ENCODE measurements around the gene VPS13C. TPM values are rescaled to one million over a fixed set of nuclear protein-coding genes. Genes with fewer than 3 reads are reported as not detected.

VPS13C gene
- total and polyA plus RNA-seq, 2 experiments from 2014 or later: 10.2 to 20.5 TPM

DNA sequence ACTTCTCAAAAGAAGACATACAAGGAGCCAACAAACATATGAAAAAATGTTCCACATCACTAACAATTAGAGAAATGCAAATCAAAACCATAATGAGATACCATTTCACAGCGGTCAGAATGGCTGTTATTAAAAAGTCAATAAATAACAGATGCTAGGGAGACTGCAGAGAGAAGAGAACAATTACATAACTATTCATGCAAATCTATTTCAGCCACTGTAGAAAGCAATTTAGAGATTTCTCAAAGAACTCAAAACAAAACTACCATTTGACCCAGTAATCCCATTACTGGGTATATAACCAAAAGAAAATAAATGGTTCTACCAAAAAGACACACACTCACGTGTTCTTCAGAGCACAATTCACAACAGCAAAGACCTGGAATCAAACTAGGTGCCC is 116.3 kb downstream of the VPS13C start:
- no peaks in the 10 kb centered on the region for H3K27me3 ChIP-seq (ENCODE audit: insufficient read depth)
- ATAC-seq (no peak), DNase-seq (ENCODE audit: low spot score) (no peak)
- no peaks in the 10 kb centered on the region for H4K20me1 ChIP-seq (replicated peaks; ENCODE audit: insufficient read depth)
- Mint-ChIP-seq H3K27me3 (ENCODE audit: insufficient read depth, low read depth, poor library complexity) (no peaks in the 10 kb centered on the region), H3K4me1 (no peaks in the 10 kb centered on the region), H3K27ac (no peak overlapping the region), H3K4me3 (no peak overlapping the region), H3K36me3 (ENCODE audit: low read depth) (peaks cover 19% of the 10 kb centered on the region), H3K9me3 (peaks cover 5% of the 10 kb centered on the region; the same call in 1 of the 3 replicates)
- H3K9me2 ChIP-seq (ENCODE audit: insufficient read depth): no peaks in the 10 kb centered on the region
- TF ChIP-seq, protein P1, sequence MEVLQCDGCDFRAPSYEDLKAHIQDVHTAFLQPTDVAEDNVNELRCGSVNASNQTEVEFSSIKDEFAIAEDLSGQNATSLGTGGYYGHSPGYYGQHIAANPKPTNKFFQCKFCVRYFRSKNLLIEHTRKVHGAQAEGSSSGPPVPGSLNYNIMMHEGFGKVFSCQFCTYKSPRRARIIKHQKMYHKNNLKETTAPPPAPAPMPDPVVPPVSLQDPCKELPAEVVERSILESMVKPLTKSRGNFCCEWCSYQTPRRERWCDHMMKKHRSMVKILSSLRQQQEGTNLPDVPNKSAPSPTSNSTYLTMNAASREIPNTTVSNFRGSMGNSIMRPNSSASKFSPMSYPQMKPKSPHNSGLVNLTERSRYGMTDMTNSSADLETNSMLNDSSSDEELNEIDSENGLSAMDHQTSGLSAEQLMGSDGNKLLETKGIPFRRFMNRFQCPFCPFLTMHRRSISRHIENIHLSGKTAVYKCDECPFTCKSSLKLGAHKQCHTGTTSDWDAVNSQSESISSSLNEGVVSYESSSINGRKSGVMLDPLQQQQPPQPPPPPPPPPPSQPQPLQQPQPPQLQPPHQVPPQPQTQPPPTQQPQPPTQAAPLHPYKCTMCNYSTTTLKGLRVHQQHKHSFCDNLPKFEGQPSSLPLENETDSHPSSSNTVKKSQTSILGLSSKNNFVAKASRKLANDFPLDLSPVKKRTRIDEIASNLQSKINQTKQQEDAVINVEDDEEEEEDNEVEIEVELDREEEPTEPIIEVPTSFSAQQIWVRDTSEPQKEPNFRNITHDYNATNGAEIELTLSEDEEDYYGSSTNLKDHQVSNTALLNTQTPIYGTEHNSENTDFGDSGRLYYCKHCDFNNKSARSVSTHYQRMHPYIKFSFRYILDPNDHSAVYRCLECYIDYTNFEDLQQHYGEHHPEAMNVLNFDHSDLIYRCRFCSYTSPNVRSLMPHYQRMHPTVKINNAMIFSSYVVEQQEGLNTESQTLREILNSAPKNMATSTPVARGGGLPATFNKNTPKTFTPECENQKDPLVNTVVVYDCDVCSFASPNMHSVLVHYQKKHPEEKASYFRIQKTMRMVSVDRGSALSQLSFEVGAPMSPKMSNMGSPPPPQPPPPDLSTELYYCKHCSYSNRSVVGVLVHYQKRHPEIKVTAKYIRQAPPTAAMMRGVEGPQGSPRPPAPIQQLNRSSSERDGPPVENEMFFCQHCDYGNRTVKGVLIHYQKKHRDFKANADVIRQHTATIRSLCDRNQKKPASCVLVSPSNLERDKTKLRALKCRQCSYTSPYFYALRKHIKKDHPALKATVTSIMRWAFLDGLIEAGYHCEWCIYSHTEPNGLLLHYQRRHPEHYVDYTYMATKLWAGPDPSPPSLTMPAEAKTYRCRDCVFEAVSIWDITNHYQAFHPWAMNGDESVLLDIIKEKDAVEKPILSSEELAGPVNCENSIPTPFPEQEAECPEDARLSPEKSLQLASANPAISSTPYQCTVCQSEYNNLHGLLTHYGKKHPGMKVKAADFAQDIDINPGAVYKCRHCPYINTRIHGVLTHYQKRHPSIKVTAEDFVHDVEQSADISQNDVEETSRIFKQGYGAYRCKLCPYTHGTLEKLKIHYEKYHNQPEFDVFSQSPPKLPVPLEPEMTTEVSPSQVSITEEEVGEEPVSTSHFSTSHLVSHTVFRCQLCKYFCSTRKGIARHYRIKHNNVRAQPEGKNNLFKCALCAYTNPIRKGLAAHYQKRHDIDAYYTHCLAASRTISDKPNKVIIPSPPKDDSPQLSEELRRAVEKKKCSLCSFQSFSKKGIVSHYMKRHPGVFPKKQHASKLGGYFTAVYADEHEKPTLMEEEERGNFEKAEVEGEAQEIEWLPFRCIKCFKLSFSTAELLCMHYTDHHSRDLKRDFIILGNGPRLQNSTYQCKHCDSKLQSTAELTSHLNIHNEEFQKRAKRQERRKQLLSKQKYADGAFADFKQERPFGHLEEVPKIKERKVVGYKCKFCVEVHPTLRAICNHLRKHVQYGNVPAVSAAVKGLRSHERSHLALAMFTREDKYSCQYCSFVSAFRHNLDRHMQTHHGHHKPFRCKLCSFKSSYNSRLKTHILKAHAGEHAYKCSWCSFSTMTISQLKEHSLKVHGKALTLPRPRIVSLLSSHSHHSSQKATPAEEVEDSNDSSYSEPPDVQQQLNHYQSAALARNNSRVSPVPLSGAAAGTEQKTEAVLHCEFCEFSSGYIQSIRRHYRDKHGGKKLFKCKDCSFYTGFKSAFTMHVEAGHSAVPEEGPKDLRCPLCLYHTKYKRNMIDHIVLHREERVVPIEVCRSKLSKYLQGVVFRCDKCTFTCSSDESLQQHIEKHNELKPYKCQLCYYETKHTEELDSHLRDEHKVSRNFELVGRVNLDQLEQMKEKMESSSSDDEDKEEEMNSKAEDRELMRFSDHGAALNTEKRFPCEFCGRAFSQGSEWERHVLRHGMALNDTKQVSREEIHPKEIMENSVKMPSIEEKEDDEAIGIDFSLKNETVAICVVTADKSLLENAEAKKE (CRISPR knock-in tag; IDR thresholded peaks at IDR 0.05): no peak
- no peak for TF ChIP-seq ZNF331 (CRISPR knock-in tag; IDR thresholded peaks at IDR 0.05; ENCODE audit: low read depth)
- no peak for TF ChIP-seq STAT1 (IDR thresholded peaks at IDR 0.05; ENCODE audit: unreplicated experiment)
- TF ChIP-seq JUNB (IDR thresholded peaks at IDR 0.05; ENCODE audit: unreplicated experiment): no peak
- TF ChIP-seq, protein P2, sequence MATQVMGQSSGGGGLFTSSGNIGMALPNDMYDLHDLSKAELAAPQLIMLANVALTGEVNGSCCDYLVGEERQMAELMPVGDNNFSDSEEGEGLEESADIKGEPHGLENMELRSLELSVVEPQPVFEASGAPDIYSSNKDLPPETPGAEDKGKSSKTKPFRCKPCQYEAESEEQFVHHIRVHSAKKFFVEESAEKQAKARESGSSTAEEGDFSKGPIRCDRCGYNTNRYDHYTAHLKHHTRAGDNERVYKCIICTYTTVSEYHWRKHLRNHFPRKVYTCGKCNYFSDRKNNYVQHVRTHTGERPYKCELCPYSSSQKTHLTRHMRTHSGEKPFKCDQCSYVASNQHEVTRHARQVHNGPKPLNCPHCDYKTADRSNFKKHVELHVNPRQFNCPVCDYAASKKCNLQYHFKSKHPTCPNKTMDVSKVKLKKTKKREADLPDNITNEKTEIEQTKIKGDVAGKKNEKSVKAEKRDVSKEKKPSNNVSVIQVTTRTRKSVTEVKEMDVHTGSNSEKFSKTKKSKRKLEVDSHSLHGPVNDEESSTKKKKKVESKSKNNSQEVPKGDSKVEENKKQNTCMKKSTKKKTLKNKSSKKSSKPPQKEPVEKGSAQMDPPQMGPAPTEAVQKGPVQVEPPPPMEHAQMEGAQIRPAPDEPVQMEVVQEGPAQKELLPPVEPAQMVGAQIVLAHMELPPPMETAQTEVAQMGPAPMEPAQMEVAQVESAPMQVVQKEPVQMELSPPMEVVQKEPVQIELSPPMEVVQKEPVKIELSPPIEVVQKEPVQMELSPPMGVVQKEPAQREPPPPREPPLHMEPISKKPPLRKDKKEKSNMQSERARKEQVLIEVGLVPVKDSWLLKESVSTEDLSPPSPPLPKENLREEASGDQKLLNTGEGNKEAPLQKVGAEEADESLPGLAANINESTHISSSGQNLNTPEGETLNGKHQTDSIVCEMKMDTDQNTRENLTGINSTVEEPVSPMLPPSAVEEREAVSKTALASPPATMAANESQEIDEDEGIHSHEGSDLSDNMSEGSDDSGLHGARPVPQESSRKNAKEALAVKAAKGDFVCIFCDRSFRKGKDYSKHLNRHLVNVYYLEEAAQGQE (IDR thresholded peaks at IDR 0.05; ENCODE audit: unreplicated experiment): no peak
- TF ChIP-seq, protein P3, sequence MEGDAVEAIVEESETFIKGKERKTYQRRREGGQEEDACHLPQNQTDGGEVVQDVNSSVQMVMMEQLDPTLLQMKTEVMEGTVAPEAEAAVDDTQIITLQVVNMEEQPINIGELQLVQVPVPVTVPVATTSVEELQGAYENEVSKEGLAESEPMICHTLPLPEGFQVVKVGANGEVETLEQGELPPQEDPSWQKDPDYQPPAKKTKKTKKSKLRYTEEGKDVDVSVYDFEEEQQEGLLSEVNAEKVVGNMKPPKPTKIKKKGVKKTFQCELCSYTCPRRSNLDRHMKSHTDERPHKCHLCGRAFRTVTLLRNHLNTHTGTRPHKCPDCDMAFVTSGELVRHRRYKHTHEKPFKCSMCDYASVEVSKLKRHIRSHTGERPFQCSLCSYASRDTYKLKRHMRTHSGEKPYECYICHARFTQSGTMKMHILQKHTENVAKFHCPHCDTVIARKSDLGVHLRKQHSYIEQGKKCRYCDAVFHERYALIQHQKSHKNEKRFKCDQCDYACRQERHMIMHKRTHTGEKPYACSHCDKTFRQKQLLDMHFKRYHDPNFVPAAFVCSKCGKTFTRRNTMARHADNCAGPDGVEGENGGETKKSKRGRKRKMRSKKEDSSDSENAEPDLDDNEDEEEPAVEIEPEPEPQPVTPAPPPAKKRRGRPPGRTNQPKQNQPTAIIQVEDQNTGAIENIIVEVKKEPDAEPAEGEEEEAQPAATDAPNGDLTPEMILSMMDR (conservative IDR thresholded peaks at IDR 0.05; ENCODE audit: low read depth in 2 of 2): no peak
- no peak for TF ChIP-seq CREB1 (CRISPR knock-in tag; IDR thresholded peaks at IDR 0.05; ENCODE audit: low read depth)
- no peak for TF ChIP-seq POLR2AphosphoS5 (IDR thresholded peaks at IDR 0.05; ENCODE audit: low read depth)
- TF ChIP-seq, protein P4, sequence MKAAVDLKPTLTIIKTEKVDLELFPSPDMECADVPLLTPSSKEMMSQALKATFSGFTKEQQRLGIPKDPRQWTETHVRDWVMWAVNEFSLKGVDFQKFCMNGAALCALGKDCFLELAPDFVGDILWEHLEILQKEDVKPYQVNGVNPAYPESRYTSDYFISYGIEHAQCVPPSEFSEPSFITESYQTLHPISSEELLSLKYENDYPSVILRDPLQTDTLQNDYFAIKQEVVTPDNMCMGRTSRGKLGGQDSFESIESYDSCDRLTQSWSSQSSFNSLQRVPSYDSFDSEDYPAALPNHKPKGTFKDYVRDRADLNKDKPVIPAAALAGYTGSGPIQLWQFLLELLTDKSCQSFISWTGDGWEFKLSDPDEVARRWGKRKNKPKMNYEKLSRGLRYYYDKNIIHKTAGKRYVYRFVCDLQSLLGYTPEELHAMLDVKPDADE (IDR thresholded peaks at IDR 0.05): no peak
- no peak for TF ChIP-seq EZH2phosphoT487 (IDR thresholded peaks at IDR 0.05; ENCODE audit: unreplicated experiment)
- no peak for TF ChIP-seq ZNF114 (CRISPR knock-in tag; IDR thresholded peaks at IDR 0.05)
- TF ChIP-seq NANOG (IDR thresholded peaks at IDR 0.05; ENCODE audit: borderline replicate concordance): no peak
- TF ChIP-seq EZH2 (IDR thresholded peaks at IDR 0.05; ENCODE audit: low read depth, unreplicated experiment): no peak
- no peak overlapping the region for H3K4me2 ChIP-seq
- no peak overlapping the region for H3K27ac ChIP-seq (ENCODE audit: low read depth)
- H3F3A ChIP-seq (replicated peaks; ENCODE audit: low read depth): no peaks in the 10 kb centered on the region
- no peaks in the 10 kb centered on the region for H3K79me2 ChIP-seq (replicated peaks; ENCODE audit: insufficient read depth)
- no peaks in the 10 kb centered on the region for H3K36me3 ChIP-seq (ENCODE audit: insufficient read depth)
- no peak overlapping the region for H3K4me3 ChIP-seq
- H2AFZ ChIP-seq: no peak overlapping the region
- no peaks in the 10 kb centered on the region for H3K4me1 ChIP-seq (ENCODE audit: insufficient read depth)

Data from GM23338 (cell line).